DOHH2 (cell line): ENCODE results near the gene DISC1.

ENCODE experiments used
- H3F3A ChIP-seq: fragments of 200-600 bp; sonication (generic), shearing (Covaris generic); 2 replicates; pipeline ENCODE4 v1.6.0; 2016; ENCODE audit warnings: antibody characterized with exemption, mild to moderate bottlenecking; ENCODE audit not compliant: control insufficient read depth, insufficient read depth
- H3K27ac ChIP-seq: fragments of 200-600 bp; sonication (generic); 2 replicates; pipeline ENCODE4 v1.5.1; 2014; ENCODE audit warnings: low read depth, mild to moderate bottlenecking, low read length, moderate library complexity
- H3K27me3 ChIP-seq: fragments of 200-600 bp; sonication (generic); 2 replicates; pipeline ENCODE4 v1.6.1; 2014; ENCODE audit warnings: mild to moderate bottlenecking, low read length, mixed read lengths; ENCODE audit not compliant: control insufficient read depth
- H3K36me3 ChIP-seq: fragments of 200-600 bp; sonication (generic); 2 replicates; pipeline ENCODE4 v1.6.1; 2014; ENCODE audit warnings: mild to moderate bottlenecking, low read length, moderate library complexity, mixed read lengths; ENCODE audit not compliant: control insufficient read depth
- H3K4me1 ChIP-seq: fragments of 200-600 bp; sonication (generic); 2 replicates; pipeline ENCODE4 v1.6.1; 2014; ENCODE audit warnings: mild to moderate bottlenecking, low read length, mixed read lengths; ENCODE audit not compliant: control insufficient read depth
- H3K4me2 ChIP-seq: fragments of 200-600 bp; sonication (generic); 2 replicates; pipeline ENCODE4 v1.6.0; 2014; ENCODE audit warnings: mild to moderate bottlenecking, low read length, moderate library complexity
- H3K4me3 ChIP-seq: fragments of 200-600 bp; sonication (generic); 2 replicates; pipeline ENCODE4 v1.5.1; 2014; ENCODE audit warnings: mild to moderate bottlenecking, low read length, mixed read lengths
- H3K79me2 ChIP-seq: fragments of 200-600 bp; sonication (generic); 2 replicates; pipeline ENCODE4 v1.6.1; 2014; ENCODE audit warnings: mild to moderate bottlenecking, low read length, mixed read lengths; ENCODE audit not compliant: control insufficient read depth
- H3K9me2 ChIP-seq: fragments of 200-600 bp; sonication (generic); replicated peaks from 2 replicates; pipeline ENCODE4 v1.6.1; 2014; ENCODE audit warnings: mild to moderate bottlenecking, low read length, mixed read lengths; ENCODE audit not compliant: control insufficient read depth
- H3K9me3 ChIP-seq: fragments of 200-600 bp; sonication (generic); 2 replicates; pipeline ENCODE4 v1.6.1; 2014; ENCODE audit warnings: antibody characterized with exemption, low read length, mixed read lengths; ENCODE audit not compliant: control insufficient read depth, insufficient read depth
- H4K20me1 ChIP-seq: fragments of 200-600 bp; sonication (generic); 2 replicates; pipeline ENCODE4 v1.6.0; 2014; ENCODE audit warnings: low read depth, mild to moderate bottlenecking, antibody characterized with exemption, low read length, moderate library complexity; ENCODE audit not compliant: control insufficient read depth, insufficient read depth
- EZH2phosphoT487 ChIP-seq: fragments of 200-600 bp; sonication (generic); IDR thresholded peaks from 2 replicates; pipeline ENCODE4 v1.6.1; 2017; ENCODE audit warnings: borderline replicate concordance, mild to moderate bottlenecking, antibody characterized with exemption, low read length, moderate library complexity, mixed read lengths
- TF ChIP-seq, protein P1 (sequence below): fragments of 200-600 bp; sonication (generic); IDR thresholded peaks from one replicate; pipeline ENCODE4 v1.5.1; 2014; ENCODE audit warnings: antibody characterized with exemption, mild to moderate bottlenecking, low read depth, low read length; ENCODE audit not compliant: poor library complexity, severe bottlenecking

The DISC1 gene

DNA sequence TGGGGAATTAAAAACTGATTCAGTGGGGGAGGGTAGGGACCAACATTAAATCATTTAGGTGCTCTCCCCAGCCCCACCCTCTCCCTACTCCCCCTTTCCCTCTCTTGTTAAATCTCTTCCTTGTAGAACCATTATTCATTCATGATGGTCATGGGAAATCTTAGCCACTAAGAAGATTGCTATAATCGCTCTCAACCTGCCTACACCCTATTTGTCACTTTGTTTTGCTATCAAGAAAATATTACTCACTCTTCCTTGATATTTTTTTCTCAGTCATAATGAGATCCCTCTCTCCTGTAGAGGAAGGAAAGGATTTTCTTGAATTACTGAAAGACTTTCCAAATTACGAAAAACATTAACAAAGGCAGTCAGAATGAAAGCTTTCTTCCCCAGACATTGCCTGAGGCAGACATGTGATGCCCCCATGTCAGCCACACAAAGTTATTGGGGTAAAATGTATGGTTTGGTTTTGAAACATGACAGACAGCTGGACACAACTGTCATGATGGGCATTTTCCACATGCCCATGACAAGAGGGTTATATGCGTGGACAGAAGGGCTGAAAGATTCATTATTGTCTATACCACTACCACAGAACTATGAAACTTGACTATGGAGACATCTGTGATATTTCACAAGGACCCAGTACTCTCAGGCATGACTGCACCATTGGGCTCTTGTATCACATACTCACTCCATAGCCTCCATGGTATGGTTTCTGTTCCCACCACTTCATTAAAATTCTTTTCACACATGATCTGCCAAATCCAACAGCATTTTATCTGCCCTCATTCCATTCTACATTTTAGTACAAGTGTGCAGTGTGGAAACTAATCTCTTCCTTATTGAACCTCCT is 420.1 kb downstream of the DISC1 start:
- no peaks in the 10 kb centered on the region for H3K36me3 ChIP-seq
- H3K9me2 ChIP-seq, result no peaks in the 10 kb centered on the region
- H3K9me3 ChIP-seq, result no peaks in the 10 kb centered on the region
- H3K4me2 ChIP-seq, result no peak overlapping the region
- H3K79me2 ChIP-seq, result no peaks in the 10 kb centered on the region
- H3K27me3 ChIP-seq, result no peaks in the 10 kb centered on the region
- no peaks in the 10 kb centered on the region for H3K4me1 ChIP-seq
- no peaks in the 10 kb centered on the region for H3F3A ChIP-seq
- no peak overlapping the region for H3K27ac ChIP-seq
- no peak overlapping the region for H3K4me3 ChIP-seq
- TF ChIP-seq, protein P1, sequence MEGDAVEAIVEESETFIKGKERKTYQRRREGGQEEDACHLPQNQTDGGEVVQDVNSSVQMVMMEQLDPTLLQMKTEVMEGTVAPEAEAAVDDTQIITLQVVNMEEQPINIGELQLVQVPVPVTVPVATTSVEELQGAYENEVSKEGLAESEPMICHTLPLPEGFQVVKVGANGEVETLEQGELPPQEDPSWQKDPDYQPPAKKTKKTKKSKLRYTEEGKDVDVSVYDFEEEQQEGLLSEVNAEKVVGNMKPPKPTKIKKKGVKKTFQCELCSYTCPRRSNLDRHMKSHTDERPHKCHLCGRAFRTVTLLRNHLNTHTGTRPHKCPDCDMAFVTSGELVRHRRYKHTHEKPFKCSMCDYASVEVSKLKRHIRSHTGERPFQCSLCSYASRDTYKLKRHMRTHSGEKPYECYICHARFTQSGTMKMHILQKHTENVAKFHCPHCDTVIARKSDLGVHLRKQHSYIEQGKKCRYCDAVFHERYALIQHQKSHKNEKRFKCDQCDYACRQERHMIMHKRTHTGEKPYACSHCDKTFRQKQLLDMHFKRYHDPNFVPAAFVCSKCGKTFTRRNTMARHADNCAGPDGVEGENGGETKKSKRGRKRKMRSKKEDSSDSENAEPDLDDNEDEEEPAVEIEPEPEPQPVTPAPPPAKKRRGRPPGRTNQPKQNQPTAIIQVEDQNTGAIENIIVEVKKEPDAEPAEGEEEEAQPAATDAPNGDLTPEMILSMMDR, result no peak
- no peak for TF ChIP-seq EZH2phosphoT487
- no peaks in the 10 kb centered on the region for H4K20me1 ChIP-seq

DNA sequence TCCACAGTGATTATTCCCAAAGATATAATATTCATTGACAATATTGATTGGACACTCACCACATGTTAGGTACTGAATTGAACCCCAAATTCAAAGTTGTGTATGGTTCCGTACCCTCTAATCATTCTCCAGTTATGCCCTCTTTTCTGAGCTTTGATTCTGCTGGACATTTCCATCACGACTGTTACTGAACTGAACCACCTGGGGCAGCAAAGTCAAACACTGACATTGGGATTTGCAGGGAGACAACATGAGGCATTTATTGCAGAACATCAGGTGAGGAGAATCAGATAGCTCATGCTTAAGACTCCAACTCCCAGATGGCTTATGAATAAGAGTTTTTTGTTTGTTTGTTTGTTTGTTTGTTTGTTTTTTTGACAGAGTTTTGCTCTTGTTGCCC is 420.9 kb downstream of the DISC1 start:
- Histone ChIP-seq H3K79me2 (no peaks in the 10 kb centered on the region), H3K4me1 (no peaks in the 10 kb centered on the region), H3F3A (no peaks in the 10 kb centered on the region), H3K9me3 (no peaks in the 10 kb centered on the region), H3K27ac (no peak overlapping the region), H3K4me2 (no peak overlapping the region), H3K9me2 (no peaks in the 10 kb centered on the region), H3K4me3 (no peak overlapping the region), H4K20me1 (no peaks in the 10 kb centered on the region), H3K27me3 (no peaks in the 10 kb centered on the region), H3K36me3 (no peaks in the 10 kb centered on the region)
- no peak for TF ChIP-seq EZH2phosphoT487
- TF ChIP-seq, protein P1, result no peak

DNA sequence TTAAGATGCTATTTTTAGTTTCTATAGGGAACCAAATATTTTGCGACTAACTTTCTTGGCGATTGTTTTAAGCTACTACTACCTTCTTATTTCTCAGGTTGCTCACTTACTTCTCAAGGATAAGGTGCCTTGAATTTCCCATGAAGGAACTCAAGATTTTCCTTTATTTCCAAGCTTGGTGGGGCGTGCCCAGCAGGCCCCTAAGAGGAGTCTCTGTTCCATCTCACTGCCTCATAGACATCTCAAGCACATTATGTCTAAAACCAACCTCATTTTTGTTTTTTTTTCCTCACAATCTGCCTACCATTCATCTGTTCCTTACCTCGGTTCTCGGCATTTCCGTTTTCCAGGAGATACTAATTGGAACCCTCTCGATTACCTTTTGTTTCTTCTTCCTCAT is 421.9 kb downstream of the DISC1 start:
- Histone ChIP-seq H3K4me1 (no peaks in the 10 kb centered on the region), H3K27me3 (no peaks in the 10 kb centered on the region), H3K4me3 (no peak overlapping the region), H3K9me3 (no peaks in the 10 kb centered on the region), H3K27ac (no peak overlapping the region), H3K9me2 (no peaks in the 10 kb centered on the region), H3K4me2 (no peak overlapping the region), H3K79me2 (no peaks in the 10 kb centered on the region), H3F3A (no peaks in the 10 kb centered on the region), H4K20me1 (no peaks in the 10 kb centered on the region), H3K36me3 (no peaks in the 10 kb centered on the region)
- no peak for TF ChIP-seq EZH2phosphoT487
- TF ChIP-seq, protein P1, result no peak
